K562 (cell line): ENCODE data around the gene NRG3. TPM values are rescaled to one million over a fixed set of nuclear protein-coding genes. Genes with fewer than 3 reads are reported as not detected.

Experiments used
- ATAC-seq: fragments of 200-7000 bp; cut with Tn5 transposase; 3 replicates; pipeline ENCODE4 v1.9.1; 2020; ENCODE audit warnings: moderate library complexity
- BruUV-seq: library from RNA; stranded (reverse); fragments of 400-500 nt; replicated peaks from 2 replicates; lab custom pipeline; 2021; lab: Mats Ljungman, UMichigan
- CTCF ChIA-PET: fragments of 300-600 bp; formaldehyde crosslinking; extraction: SDS; loops from one replicate; lab custom pipeline; 2021; ENCODE audit warnings: low intra/inter-chr PET ratio; lab: Yijun Ruan, JAX
- POLR2A ChIA-PET: fragments of 300-600, 350-650 bp; sonication (Branson Sonifier 250); formaldehyde crosslinking; extraction: SDS; loops from one replicate; lab custom pipeline; 2021; ENCODE audit warnings: antibody characterized with exemption, inconsistent platforms; lab: Yijun Ruan, JAX
- DNase-seq, 4 experiments: peaks; one replicate each; pipeline versions ENCODE4 v3.0.0 to v3.0.0-alpha.2; 2011 to 2018; ENCODE audit warnings: low spot score in 3 of 4, mixed read lengths in 3 of 4; ENCODE audit errors: extremely low read depth in 1 of 4
- FAIRE-seq: peaks from 2 replicates; lab custom pipeline; 2011; peaks lifted over from hg19 to GRCh38; lab: Jason Lieb, UNC
- H2AFZ ChIP-seq: 2 replicates; pipeline ENCODE4 v1.6.0; 2011; ENCODE audit warnings: low read depth, low read length, control low read depth, inconsistent platforms
- H3K27ac ChIP-seq: fragments of 200-600 bp; 3 replicates; pipeline ENCODE4 v1.8.0; 2011; ENCODE audit warnings: low read depth, mild to moderate bottlenecking, control low read depth, inconsistent platforms, low read length, moderate library complexity, mixed read lengths; ENCODE audit errors: extremely low read depth
- H3K27me3 ChIP-seq, 2 experiments: fragments of 300-600 bp in 1 of 2; 2 replicates in 1 of 2; 3 replicates in 1 of 2; pipeline versions ENCODE4 v1.6.0 to v1.8.0; 2011; ENCODE audit warnings: inconsistent platforms in 2 of 2, low read length in 2 of 2, mild to moderate bottlenecking in 1 of 2, mixed read lengths in 1 of 2, moderate library complexity in 1 of 2; ENCODE audit not compliant: control insufficient read depth in 2 of 2, insufficient read depth in 2 of 2
- H3K36me3 ChIP-seq: fragments of 300-600 bp; 3 replicates; pipeline ENCODE4 v1.8.0; 2011; ENCODE audit warnings: mild to moderate bottlenecking, low read length, inconsistent platforms; ENCODE audit not compliant: control insufficient read depth, insufficient read depth
- H3K4me1 ChIP-seq, 2 experiments: fragments of 200-600 bp in 1 of 2; replicated peaks in 1 of 2; 2 replicates in 1 of 2; 3 replicates in 1 of 2; pipeline versions ENCODE4 v1.5.1 to v1.8.0; 2011; ENCODE audit warnings: inconsistent platforms in 2 of 2, low read length in 2 of 2, mild to moderate bottlenecking in 1 of 2, mixed read lengths in 1 of 2, moderate library complexity in 1 of 2; ENCODE audit not compliant: control insufficient read depth in 2 of 2, insufficient read depth in 2 of 2
- H3K4me2 ChIP-seq: 2 replicates; pipeline ENCODE4 v1.6.1; 2011; ENCODE audit warnings: low read length, control low read depth, inconsistent platforms, mixed read lengths; ENCODE audit not compliant: insufficient read depth
- H3K4me3 ChIP-seq: fragments of 200-600 bp; sonication (generic), shearing (Covaris generic); 2 replicates; pipeline ENCODE4 v1.5.1; 2016; ENCODE audit warnings: control low read depth, inconsistent platforms
- H3K79me2 ChIP-seq: fragments of 200-600 bp; 3 replicates; pipeline ENCODE4 v1.8.0; 2011; ENCODE audit warnings: low read length, inconsistent platforms; ENCODE audit not compliant: control insufficient read depth, insufficient read depth
- H3K9ac ChIP-seq, 2 experiments: 2 replicates each; pipeline versions ENCODE4 v1.6.0 to v1.6.1; 2011; ENCODE audit warnings: low read depth in 2 of 2, low read length in 2 of 2, control low read depth in 1 of 2, inconsistent platforms in 1 of 2, mild to moderate bottlenecking in 1 of 2, mixed read lengths in 1 of 2; ENCODE audit not compliant: insufficient read depth in 1 of 2
- H3K9me1 ChIP-seq: one replicate; pipeline ENCODE4 v1.6.0; 2011; ENCODE audit warnings: inconsistent platforms, mild to moderate bottlenecking, low read length, moderate library complexity; ENCODE audit not compliant: control insufficient read depth, insufficient read depth
- H3K9me3 ChIP-seq: replicated peaks from 2 replicates; pipeline ENCODE4 v1.5.1; 2011; ENCODE audit warnings: low read depth, low read length, inconsistent platforms; ENCODE audit not compliant: control insufficient read depth, insufficient read depth
- H4K20me1 ChIP-seq: replicated peaks from 2 replicates; pipeline ENCODE4 v1.6.1; 2011; ENCODE audit warnings: low read length, inconsistent platforms, mixed read lengths; ENCODE audit not compliant: control insufficient read depth, insufficient read depth
- C11orf30 ChIP-seq: fragments of 450-650 bp; IDR thresholded peaks from 2 replicates; pipeline ENCODE4 v1.6.1; 2016; ENCODE audit warnings: low read depth, mild to moderate bottlenecking
- CEBPG ChIP-seq, 3 experiments: fragments of 200-800 bp in 1 of 3; sonication (Bioruptor generic) in 1 of 3; sonication (generic) in 1 of 3; formaldehyde crosslinking in 1 of 3; IDR thresholded peaks in 2 of 3; conservative IDR thresholded peaks in 1 of 3; 2 replicates each; pipeline versions ENCODE4 v1.6.1 to v1.8.0; 2016 to 2022; ENCODE audit warnings: missing compliant biosample characterization in 2 of 3, missing genetic modification characterization in 2 of 3, mild to moderate bottlenecking in 1 of 3, missing genetic modification reagents in 1 of 3
- E2F4 ChIP-seq: sonication (generic); formaldehyde crosslinking; IDR thresholded peaks from 2 replicates; pipeline ENCODE4 v1.8.0; 2022; ENCODE audit warnings: mild to moderate bottlenecking, low read depth, missing genetic modification reagents
- MAFK ChIP-seq: IDR thresholded peaks from 2 replicates; pipeline ENCODE4 v1.6.1; 2011; ENCODE audit warnings: low read length, improper control_type of control experiment
- NEUROD1 ChIP-seq: fragments of 150-350 bp; IDR thresholded peaks from 2 replicates; pipeline ENCODE4 v1.6.1; 2014; ENCODE audit warnings: borderline replicate concordance, low read length, low read depth; ENCODE audit not compliant: partially characterized antibody
- NR1H2 ChIP-seq: sonication (generic); formaldehyde crosslinking; IDR thresholded peaks from 2 replicates; pipeline ENCODE4 v1.4.0; 2020; ENCODE audit warnings: mild to moderate bottlenecking, missing genetic modification reagents
- TCF7L2 ChIP-seq: fragments of 150-350 bp; IDR thresholded peaks from 2 replicates; pipeline ENCODE4 v1.6.1; 2016; ENCODE audit warnings: low read depth, mild to moderate bottlenecking, low read length, moderate library complexity
- ZNF12 ChIP-seq: sonication (generic); formaldehyde crosslinking; IDR thresholded peaks from 2 replicates; pipeline ENCODE4 v1.4.0; 2020; ENCODE audit warnings: mild to moderate bottlenecking, missing genetic modification reagents
- ZNF133 ChIP-seq: fragments of 250-450 bp; sonication (Bioruptor Pico); IDR thresholded peaks from 2 replicates; pipeline ENCODE4 v1.4.0; 2020; ENCODE audit warnings: mild to moderate bottlenecking
- ZNF197 ChIP-seq: fragments of 200-800 bp; sonication (Bioruptor generic); IDR thresholded peaks from 2 replicates; pipeline ENCODE4 v1.6.1; 2016; ENCODE audit warnings: low read depth, missing genetic modification characterization, missing compliant biosample characterization
- ZNF316 ChIP-seq: fragments of 450-650 bp; IDR thresholded peaks from 2 replicates; pipeline ENCODE4 v1.6.1; 2016
- in situ Hi-C: fragments of 300-500 bp; cut with MboI; formaldehyde crosslinking; loops from 4 replicates; pipeline ENCODE4 v1.15.0; 2018; ENCODE audit warnings: inconsistent platforms, mixed read lengths
- intact Hi-C: fragments of 100-400 bp; cut with micrococcal nuclease; formaldehyde crosslinking; loops from 2 replicates; pipeline ENCODE4 v1.14.2; 2022
- polyA plus RNA-seq, 8 experiments: library from polyadenylated mRNA; depleted of rRNA in 4 of 8; stranded (reverse) in 5 of 8; unstranded in 3 of 8; fragments of >200 nt; fragmentation: Nextera tagmentation in 2 of 8; fragmentation: Illumina TruSeq in 1 of 8; extraction: Ambion mirVana in 2 of 8; extraction: Trizol in 1 of 8; gene quantifications; 2 replicates each; pipeline versions ENCODE4 v1.2.1 to v1.2.3, GENCODE V29; 2011 to 2014; ENCODE audit warnings: inconsistent platforms in 1 of 8, missing spikeins in 1 of 8
- total RNA-seq, 7 experiments: library from RNA; depleted of rRNA in 6 of 7; stranded (reverse); fragments of >200 nt in 6 of 7; fragmentation: Illumina TruSeq in 2 of 7; extraction: Trizol in 2 of 7; gene quantifications; 2 replicates each; pipeline versions ENCODE4 v1.2.1 to v1.2.3, GENCODE V29; 2011 to 2021; ENCODE audit warnings: low replicate concordance in 1 of 7

The NRG3 gene
- total and polyA plus RNA-seq, 9 of the 15 experiments (the other 6 are each of a cell fraction or from before 2014, with no cell fraction given): not detected

GRCh38 chr10:82576093-82576492, 701.1 kb downstream of the NRG3 start:
- Histone ChIP-seq H3K4me2 (no peak overlapping the region), H3K36me3 (no peaks in the 10 kb centered on the region), H3K4me3 (no peak overlapping the region), H3K27me3 (no peaks in the 10 kb centered on the region), H3K27ac (no peak overlapping the region), H3K9me1 (no peaks in the 10 kb centered on the region), H4K20me1 (no peaks in the 10 kb centered on the region), H3K79me2 (no peaks in the 10 kb centered on the region), H2AFZ (no peak overlapping the region), H3K9ac (no peak overlapping the region), H3K4me1 (no peaks in the 10 kb centered on the region), H3K9me3 (no peaks in the 10 kb centered on the region)
- peak; percentile 48; the same call in 1 of the 2 replicates for TF ChIP-seq ZNF316
- TF ChIP-seq NEUROD1: no peak
- TF ChIP-seq C11orf30: peak; percentile 10; the same call in 1 of the 2 replicates
- TF ChIP-seq NR1H2: no peak
- no peak for TF ChIP-seq ZNF133 (CRISPR knock-in tag)
- peak; percentile 22; the same call in 1 of the 2 replicates for TF ChIP-seq MAFK
- no peak for TF ChIP-seq TCF7L2
- no peak for TF ChIP-seq E2F4 (CRISPR knock-in tag)
- TF ChIP-seq ZNF197 (CRISPR knock-in tag): no peak
- TF ChIP-seq CEBPG (CRISPR knock-in tag; IDR thresholded peaks at IDR 0.05): no peak
- TF ChIP-seq CEBPG (tag; conservative IDR thresholded peaks at IDR 0.05 in 1 of 2, IDR thresholded peaks at IDR 0.05 in 1 of 2): no peak
- TF ChIP-seq ZNF12 (CRISPR knock-in tag): no peak
- POLR2A ChIA-PET: no interaction called here
- in situ Hi-C loops (no loop called here), intact Hi-C loops (no loop called here)
- no peak for ATAC-seq
- no peak for FAIRE-seq
- no peak for DNase-seq
- no TSS peak for BruUV-seq
- CTCF ChIA-PET: no interaction called here
